ENCODE measurements around the gene SERPINB6.
"Not testable (repeated sequence)": the region's sequence is repeated elsewhere in the genome, so short reads cannot be mapped to it uniquely, and the experiment has no call there.

- TF ChIP-seq CTCF (IDR thresholded peaks at IDR 0.05; ENCODE audit: low read depth, low read length, poor library complexity, severe bottlenecking); EZH2phosphoT487 (IDR thresholded peaks at IDR 0.05; ENCODE audit: borderline replicate concordance, low read length): not testable (repeated sequence)
Observed at GRCh38 chr6:2903411-2904185, 67.8 kb downstream of the SERPINB6 start.
